Choroid plexus epithelial cell (primary cell): ENCODE measurements around the gene KRT72.
"Not testable (repeated sequence)": the region's sequence is repeated elsewhere in the genome, so short reads cannot be mapped to it uniquely, and the experiment has no call there.

Source experiments
- DNase-seq: peaks from one replicate; pipeline ENCODE4 v3.0.0-alpha.2; 2010; ENCODE audit warnings: low read depth
- H3K4me3 ChIP-seq: 2 replicates; pipeline ENCODE4 v1.5.1; 2011; ENCODE audit warnings: low read depth, mild to moderate bottlenecking, control low read depth, low read length, moderate library complexity
- TF ChIP-seq, protein P1 (sequence below): conservative IDR thresholded peaks from 2 replicates; pipeline ENCODE4 v1.5.1; 2011; ENCODE audit warnings: low read depth, mild to moderate bottlenecking, control low read depth, inconsistent platforms, low read length, moderate library complexity

KRT72 gene

DNA sequence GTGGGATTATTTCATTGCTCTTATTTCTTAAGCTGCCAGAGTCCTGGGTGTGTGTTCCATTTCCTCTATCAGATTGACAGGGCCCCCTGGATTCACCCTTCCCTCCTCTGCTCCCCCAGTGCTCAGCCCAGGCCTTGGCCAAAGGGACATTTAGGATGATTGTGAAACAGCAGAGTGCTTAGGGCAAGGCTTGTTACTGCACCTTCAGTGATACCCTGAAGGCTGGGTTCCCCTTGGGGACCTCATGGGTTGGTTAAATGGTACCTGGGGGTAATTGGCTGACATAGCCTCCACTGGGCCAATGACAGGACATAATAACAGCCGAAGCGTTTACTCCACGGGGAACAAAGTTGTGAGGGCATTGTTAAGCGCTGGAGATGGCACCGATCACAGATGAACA is 1.3 kb upstream of the KRT72 start:
- no peak overlapping the region for H3K4me3 ChIP-seq
- DNase-seq = no peak
- TF ChIP-seq, protein P1, sequence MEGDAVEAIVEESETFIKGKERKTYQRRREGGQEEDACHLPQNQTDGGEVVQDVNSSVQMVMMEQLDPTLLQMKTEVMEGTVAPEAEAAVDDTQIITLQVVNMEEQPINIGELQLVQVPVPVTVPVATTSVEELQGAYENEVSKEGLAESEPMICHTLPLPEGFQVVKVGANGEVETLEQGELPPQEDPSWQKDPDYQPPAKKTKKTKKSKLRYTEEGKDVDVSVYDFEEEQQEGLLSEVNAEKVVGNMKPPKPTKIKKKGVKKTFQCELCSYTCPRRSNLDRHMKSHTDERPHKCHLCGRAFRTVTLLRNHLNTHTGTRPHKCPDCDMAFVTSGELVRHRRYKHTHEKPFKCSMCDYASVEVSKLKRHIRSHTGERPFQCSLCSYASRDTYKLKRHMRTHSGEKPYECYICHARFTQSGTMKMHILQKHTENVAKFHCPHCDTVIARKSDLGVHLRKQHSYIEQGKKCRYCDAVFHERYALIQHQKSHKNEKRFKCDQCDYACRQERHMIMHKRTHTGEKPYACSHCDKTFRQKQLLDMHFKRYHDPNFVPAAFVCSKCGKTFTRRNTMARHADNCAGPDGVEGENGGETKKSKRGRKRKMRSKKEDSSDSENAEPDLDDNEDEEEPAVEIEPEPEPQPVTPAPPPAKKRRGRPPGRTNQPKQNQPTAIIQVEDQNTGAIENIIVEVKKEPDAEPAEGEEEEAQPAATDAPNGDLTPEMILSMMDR = no peak

DNA sequence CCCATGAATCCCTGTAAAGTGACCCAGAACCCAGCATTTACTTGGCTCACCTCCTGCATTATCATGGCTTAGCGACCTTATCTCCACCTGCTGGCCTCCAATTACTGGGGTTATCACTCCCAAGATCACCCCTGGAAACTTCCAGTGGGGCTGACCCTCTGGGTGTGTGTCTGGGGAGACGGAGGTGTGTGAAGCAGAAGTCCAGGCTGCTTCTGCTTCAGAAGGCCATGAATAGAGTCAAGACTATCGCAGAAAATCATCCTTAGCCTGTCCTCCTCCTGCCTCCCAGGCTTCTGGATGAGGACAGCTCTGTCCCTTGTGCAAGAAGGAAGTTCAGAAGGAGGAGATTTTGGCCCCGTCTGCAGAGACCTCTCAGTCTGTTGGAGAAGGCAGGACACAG is 408 bp upstream of the KRT72 start:
- DNase-seq = no peak
- no peak overlapping the region for H3K4me3 ChIP-seq
- TF ChIP-seq, protein P1 = no peak

DNA sequence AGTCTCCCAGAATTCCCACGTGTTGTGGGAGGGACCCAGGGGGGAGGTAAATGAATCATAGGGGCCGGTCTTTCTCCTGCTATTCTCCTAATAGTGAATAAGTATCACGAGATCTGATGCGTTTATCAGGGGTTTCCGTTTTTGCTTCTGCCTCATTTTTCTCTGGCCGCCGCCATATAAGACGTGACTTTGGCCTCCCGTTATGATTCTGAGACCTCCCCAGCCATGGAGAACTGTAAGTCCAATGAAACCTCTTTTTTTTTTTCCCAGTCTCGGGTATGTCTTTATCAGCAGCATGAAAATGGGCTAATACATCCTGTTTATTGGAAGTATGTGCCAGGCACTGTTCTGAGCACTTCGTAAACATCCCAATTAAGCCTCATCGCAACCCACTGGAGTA is 788 bp downstream of the KRT72 start:
- H3K4me3 ChIP-seq = no peak overlapping the region
- no peak for DNase-seq
- TF ChIP-seq, protein P1 = no peak

DNA sequence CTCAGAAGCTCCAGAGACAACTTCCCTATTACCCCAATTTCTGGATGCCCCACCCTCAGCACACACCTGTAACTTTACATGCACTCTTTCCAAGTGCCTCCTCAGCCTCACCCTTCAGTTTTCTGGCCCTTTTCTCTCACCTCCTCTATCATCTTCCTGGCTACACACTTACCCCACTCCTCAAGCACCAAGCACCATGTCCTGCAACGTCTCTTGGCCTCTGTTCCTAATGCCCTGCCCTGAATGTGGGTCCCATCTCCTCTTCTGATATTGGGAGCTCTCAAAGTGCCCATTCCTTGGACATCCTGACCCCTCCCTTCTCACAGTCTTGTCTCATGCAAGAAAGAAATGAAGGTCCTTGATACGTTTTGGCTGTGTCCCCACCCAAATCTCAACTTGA is 1.2 kb downstream of the KRT72 start:
- no peak overlapping the region for H3K4me3 ChIP-seq
- no peak for DNase-seq
- TF ChIP-seq, protein P1 = no peak

DNA sequence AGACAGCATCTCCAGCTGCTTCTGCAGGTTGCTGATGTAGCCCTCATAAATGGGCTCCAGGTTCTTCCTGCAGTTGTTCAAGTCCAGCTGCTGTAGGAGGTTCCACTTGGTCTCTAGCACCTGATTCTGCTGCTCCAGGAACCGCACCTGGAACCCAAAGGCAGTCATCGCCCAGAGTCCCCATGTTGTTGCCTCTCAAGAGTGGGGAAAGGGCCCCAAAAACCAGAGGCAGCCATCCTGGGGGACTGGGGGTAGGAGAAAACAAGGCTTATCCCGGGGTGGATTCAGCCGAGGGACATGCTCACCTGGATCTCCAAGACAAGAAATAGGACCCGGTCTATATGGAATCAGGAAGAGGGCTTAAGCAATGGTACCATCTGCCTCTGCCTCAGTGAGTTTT is 2.3 kb downstream of the KRT72 start:
- no peak for DNase-seq
- H3K4me3 ChIP-seq = no peak overlapping the region
- TF ChIP-seq, protein P1 = no peak

DNA sequence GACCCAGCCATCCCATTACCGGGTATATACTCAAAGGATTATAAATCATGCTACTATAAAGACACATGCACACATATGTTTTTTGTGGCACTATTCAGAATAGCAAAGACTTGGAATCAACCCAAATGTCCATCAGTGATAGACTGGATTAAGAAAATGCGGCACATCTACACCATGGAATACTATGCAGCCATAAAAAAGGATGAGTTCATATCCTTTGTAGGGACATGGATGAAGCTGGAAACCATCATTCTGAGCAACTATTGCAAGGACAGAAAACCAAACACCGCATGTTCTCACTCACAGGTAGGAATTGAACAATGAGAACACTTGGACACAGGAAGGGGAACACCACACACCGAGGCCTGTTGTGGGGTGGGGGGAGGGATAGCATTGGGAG is 7.0 kb downstream of the KRT72 start:
- DNase-seq, H3K4me3 ChIP-seq: not testable (repeated sequence)

DNA sequence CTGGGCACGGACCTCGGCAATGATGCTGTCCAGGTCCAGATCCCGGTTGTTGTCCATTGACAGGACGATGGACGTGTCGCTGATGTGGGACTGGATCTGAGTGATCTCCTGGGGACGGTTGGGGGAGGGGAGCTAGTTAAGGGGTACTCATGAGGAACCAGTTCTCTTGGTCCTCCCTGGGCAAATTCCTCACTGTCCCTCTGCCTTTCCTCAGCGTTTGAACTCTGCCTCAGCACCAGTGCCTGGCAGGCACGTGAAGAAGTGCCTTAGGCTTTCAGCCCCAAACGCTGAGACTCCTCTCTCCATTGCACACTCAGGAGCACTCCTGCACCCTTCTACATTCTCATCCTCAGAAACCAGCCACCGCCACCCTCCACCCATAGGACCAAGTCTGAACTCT is 9.7 kb downstream of the KRT72 start:
- TF ChIP-seq, protein P1 = no peak
- no peak for DNase-seq
- H3K4me3 ChIP-seq = no peak overlapping the region

DNA sequence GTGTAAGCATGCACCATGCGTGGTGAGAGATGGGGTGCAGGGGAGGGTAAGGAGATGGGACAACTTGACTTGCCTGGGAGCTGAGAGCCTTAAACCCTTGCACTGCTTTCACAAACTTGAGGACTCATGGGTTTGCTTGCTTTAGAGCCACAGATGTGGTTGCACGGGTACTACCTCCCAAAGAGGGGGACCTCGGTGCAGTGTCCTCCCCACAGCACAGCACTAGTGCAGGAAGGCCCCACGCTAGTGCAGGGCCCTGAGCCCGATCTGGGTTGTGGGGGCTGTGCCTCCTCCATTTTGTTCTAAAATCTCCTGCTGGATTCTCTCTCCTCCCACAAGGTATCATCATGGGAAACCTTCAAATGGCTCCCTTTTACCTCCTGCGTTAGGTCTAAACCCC is 11.2 kb downstream of the KRT72 start:
- no peak overlapping the region for H3K4me3 ChIP-seq
- TF ChIP-seq, protein P1 = no peak
- no peak for DNase-seq
